Measurements from ENCODE around the gene CNTNAP2.

Gene CNTNAP2

GRCh38 chr7:147136352-147136751 is 1019.8 kb downstream of the CNTNAP2 start:
- no peak for DNase-seq (ENCODE audit: low spot score)

GRCh38 chr7:147145194-147145593 is 1028.6 kb downstream of the CNTNAP2 start:
- DNase-seq (ENCODE audit: low spot score) = no peak

DNA sequence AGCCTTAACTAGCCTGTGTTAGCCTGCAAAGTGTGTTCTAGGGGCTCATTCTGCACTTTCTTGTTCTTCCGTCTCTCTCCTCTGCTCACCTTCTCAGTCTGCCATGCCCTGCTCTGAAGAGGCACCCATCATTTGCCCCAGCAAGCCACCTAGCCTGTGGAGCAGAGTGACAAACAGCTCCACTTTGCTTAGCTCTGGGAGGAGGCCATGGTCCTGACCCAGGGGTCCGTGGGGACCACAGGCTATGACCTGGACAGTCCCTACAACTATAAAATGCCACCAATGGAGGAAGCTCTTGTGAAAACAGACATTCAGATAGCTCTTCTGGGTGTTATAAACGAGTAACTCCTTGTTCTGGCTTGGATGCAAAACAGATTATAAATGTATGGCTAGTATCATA is 1029.6 kb downstream of the CNTNAP2 start:
- DNase-seq (ENCODE audit: low spot score) = no peak

- no peak for DNase-seq (ENCODE audit: low spot score)
Measured at GRCh38 chr7:147151661-147152060, 1035.1 kb downstream of the CNTNAP2 start.

GRCh38 chr7:147153571-147153970 is 1037.0 kb downstream of the CNTNAP2 start:
- DNase-seq (ENCODE audit: low spot score) = no peak

DNA sequence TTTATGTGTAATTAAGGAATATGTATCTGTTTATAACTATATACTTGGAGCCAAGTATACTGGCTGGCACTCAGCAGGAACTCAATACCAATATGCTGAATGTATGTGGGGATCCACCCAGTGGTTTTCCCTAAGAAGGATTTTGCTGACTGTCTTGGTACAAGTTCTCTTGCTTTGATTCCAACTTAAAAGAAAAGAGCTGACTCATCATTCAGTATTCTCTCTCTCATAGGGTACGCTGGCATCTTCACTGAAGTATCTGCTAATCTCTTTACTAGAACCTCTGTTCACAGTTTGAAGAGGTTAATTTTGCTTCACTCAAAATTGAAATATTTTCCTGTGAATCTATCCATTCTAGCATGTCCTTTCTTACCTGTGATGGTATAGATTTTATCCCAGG is 1044.8 kb downstream of the CNTNAP2 start:
- no peak for DNase-seq (ENCODE audit: low spot score)

DNA sequence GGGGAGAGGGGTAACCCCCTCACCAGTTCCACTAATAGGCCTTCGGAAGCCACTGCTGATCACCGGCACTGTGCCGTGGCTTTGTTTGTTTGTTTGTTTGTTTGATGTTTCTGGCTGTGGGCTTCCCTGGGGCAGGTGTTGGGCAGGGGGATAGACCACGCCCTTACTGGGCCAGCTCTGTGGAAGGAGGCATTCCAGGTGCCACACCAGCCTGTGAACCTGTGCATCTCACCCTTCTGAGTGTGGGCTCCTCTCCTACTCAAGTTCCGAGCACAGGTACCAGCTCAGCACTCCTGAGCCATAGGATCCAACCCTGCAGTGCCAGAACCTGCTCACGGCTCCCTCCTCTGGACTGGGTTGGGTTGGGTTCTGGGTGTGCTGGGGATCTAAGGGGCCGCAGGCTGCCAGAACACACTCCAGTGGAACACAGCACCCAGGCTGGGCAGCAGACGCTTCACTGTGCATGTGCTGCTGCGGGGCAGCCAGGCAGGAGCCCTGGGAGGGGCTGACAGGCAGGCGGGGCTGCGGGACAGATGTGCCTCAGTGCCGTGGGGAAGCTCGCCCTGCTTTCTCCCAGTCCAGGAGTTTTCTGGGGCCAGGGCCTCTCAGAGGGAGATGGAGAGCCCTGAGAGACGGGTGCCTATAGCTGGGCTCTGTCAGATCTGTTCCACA is 1053.9 kb downstream of the CNTNAP2 start:
- no peak for DNase-seq (ENCODE audit: low spot score)

DNA sequence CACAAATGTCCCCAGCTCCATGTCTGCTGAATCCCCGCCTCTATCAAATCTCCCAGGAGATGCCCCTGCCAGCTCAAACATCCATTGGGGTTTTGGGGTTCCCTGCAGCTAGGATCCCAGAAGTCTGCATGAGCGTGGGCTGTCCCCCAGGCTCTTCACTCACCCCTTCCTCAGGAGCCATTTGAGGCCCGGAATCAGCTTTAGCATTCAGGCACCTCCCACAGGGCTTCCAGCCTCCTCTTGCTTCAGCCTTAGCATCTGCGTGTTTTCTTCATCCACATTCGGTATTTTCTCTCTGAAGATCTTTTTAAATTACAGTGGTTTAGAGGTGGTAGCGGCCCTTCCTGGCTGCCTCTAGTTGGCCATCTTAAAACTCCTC is 1054.4 kb downstream of the CNTNAP2 start:
- DNase-seq (ENCODE audit: low spot score) = no peak

GRCh38 chr7:147173883-147174282 is 1057.3 kb downstream of the CNTNAP2 start:
- no peak for DNase-seq (ENCODE audit: low spot score)

GRCh38 chr7:147182874-147183273 is 1066.3 kb downstream of the CNTNAP2 start:
- no peak for DNase-seq (ENCODE audit: low spot score)

- DNase-seq (ENCODE audit: low spot score) = no peak
Measured at GRCh38 chr7:147183276-147183675, 1066.7 kb downstream of the CNTNAP2 start.

GRCh38 chr7:147188467-147188866 is 1071.9 kb downstream of the CNTNAP2 start:
- no peak for DNase-seq (ENCODE audit: low spot score)

- no peak for DNase-seq (ENCODE audit: low spot score)
Measured at GRCh38 chr7:147193476-147193875, 1076.9 kb downstream of the CNTNAP2 start.

- DNase-seq (ENCODE audit: low spot score) = no peak
Measured at GRCh38 chr7:147196481-147196880, 1079.9 kb downstream of the CNTNAP2 start.

DNA sequence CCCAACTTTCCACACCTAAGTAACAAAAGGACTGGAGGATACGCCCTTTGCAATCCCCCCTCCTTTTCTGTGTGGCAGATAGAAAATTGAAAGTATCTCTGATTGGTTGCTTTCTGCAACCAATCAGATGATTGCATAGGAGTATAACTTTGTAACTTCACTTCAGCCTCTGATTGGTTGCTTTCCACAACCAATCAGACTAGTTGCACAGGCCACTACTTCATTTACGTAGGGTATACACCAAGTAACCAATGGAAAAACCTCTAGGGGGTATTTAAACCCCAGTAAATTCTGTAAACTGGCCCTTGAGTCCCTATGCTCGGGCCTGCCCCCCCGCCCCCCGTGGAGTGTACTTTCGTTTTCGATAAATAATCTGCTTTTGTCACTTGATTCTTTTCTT is 1080.4 kb downstream of the CNTNAP2 start:
- DNase-seq (ENCODE audit: low spot score) = no peak

DNA sequence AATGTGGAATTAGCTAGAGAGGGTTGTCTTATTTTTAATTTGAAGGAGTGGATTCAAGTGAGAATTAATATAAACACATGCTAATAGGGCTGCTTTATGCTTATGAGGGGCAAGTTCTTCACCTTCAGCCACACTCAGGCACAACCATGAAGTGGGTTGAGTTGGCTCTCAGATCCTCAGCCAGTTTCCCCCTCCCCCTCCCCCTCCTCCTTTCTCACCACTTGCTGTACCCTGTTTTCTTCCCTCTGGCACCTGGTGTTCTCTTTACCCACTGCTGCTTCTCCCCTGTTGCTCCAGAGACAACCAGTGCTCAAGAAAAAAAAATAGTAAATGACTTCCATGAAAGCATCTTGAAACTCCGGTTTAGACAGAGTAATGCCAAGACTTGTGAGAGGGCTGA is 1083.3 kb downstream of the CNTNAP2 start:
- no peak for DNase-seq (ENCODE audit: low spot score)

GRCh38 chr7:147207988-147208387 is 1091.4 kb downstream of the CNTNAP2 start:
- no peak for DNase-seq (ENCODE audit: low spot score)

DNA sequence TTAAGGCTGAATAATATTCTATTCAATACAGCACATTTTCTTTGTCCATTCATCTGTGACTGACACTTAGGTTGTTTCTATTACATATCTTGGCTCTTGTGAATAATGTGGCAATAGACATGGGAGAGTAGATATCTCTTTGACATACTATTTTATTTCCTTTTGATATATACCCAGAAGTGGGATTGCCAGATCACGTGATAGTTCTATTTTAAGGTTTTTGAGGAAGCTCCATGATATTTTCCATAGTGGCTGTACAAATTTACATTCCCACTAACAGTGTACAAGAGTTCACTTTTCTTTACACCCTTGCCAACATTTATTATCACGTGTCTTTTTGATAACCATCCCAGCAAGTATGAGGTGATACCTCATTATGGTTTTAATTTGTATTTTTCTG is 1114.7 kb downstream of the CNTNAP2 start:
- DNase-seq (ENCODE audit: low spot score) = no peak

- DNase-seq (ENCODE audit: low spot score) = no peak
Measured at GRCh38 chr7:147235645-147236382, 1119.2 kb downstream of the CNTNAP2 start.

DNA sequence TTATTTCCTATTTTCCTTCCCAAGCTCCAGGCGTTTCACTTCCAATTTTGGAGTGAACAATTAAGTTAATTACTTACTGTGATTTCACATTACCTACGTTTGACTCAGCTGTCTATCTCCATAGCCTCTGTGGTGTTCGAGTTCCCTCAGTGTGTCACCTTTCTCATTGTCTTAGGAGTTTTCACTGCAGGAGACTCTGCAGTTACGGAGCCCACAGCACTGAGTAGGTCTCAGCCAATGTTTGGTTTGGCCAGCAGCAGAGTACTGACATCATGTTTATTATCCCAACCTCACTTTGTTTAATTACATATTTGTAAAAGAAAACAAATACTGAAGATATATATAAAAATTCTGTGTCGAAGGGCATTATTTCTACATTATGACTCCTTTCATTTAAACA is 1123.9 kb downstream of the CNTNAP2 start:
- DNase-seq (ENCODE audit: low spot score) = no peak

GRCh38 chr7:147245274-147245673 is 1128.7 kb downstream of the CNTNAP2 start:
- peak; percentile 25 for DNase-seq (ENCODE audit: low spot score)

GRCh38 chr7:147249956-147250355 is 1133.4 kb downstream of the CNTNAP2 start:
- no peak for DNase-seq (ENCODE audit: low spot score)

DNA sequence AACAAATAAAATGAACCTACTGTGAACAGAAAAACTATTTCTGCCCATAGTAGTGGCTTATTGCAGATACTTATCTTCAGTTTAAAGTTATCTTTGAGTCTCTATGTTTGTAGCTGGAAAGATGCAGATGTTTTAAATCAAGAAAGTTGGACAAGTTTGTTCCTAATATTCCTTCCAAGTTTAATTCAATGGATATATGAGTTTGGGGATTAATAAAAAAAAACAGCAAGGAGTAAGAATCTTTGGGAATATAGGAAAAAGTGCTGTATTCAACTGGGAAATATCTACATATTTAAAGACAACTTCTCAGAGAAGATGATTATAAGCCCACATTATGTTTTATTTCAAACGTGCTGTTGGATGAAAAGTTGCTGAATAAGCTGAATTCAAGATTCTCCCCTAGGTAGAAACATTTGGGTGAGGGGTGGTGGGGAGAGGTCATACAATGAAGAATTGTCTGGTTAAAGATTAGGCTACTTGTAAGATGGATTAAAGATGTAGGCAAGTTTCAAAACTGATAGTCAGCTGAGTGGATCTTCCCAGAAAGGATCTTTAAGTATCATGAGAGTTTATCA is 1135.2 kb downstream of the CNTNAP2 start:
- DNase-seq (ENCODE audit: low spot score) = no peak

DNA sequence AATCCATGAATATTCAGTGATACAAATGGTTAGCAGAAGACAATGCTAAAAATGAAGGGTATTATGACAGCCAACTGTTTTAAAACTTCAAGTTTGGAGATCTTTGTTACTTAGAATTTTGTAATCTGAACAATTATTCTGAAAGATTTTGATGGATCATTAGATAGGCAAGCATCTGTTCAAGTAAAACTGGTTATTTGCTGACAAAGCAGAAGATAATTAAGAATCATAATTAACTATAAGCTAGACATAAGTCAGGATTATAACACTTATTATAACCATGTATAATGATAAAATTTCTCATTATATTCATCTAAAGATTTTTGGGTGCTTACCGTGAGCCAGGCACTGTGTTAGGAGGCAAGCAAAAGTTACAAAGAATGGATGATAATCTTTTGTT is 1145.1 kb downstream of the CNTNAP2 start:
- no peak for DNase-seq (ENCODE audit: low spot score)

Measured in hepatic stellate cell (primary cell).